HG03342 (cell line): ENCODE measurements around the gene CCT6A.
A peak's percentile ranks its signal among the peaks of the same experiment; 100 is the strongest.
"Not testable (repeated sequence)": the region's sequence is repeated elsewhere in the genome, so short reads cannot be mapped to it uniquely, and the experiment has no call there.

Experiments used
- ATAC-seq: cut with Tn5 transposase; IDR thresholded peaks from one replicate; pipeline ENCODE4 v1.9.1; 2021; ENCODE audit warnings: mild to moderate bottlenecking, moderate library complexity; ENCODE audit not compliant: unreplicated experiment

CCT6A gene, protein sequence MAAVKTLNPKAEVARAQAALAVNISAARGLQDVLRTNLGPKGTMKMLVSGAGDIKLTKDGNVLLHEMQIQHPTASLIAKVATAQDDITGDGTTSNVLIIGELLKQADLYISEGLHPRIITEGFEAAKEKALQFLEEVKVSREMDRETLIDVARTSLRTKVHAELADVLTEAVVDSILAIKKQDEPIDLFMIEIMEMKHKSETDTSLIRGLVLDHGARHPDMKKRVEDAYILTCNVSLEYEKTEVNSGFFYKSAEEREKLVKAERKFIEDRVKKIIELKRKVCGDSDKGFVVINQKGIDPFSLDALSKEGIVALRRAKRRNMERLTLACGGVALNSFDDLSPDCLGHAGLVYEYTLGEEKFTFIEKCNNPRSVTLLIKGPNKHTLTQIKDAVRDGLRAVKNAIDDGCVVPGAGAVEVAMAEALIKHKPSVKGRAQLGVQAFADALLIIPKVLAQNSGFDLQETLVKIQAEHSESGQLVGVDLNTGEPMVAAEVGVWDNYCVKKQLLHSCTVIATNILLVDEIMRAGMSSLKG

DNA sequence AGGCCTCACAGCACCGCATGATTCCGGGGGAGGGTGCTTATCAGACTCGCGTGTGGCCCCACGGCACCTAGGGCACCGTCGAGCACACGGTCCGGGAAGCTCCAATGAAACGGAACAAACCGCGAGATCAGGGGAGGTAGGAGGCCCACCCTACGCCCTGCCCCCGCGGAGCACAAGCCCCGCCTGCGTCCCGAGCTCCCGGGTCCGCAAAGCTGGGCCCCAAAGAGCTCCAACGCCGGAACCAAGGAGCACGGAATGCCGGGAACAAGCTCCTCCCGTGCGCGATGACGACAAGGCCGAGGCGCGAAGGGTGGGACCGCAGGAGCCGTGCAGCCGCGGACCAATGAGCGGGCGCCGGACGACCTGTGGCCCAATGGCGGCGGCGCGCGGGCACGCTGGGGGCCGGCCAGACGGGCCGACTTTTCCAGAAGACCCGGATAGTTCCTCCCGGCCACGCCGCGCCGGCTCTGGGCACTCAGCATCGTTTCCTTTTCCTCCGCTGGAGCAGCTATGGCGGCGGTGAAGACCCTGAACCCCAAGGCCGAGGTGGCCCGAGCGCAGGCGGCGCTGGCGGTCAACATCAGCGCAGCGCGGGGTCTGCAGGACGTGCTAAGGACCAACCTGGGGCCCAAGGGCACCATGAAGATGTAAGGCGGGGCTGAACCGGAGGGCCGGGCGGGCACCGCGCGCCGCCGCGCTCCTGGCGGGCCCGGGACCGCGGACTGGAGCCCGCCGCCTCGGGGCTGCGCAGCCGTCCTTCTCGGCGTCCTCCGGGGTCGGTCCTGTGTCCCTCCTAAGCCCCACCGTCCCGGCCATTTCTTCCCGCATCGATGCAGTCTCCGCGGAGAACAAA lies at the start of gene CCT6A, which contains the start of gene PSPH:
TSS of gene CCT6A (plus strand) at position 427 of the 853 bp plus-strand sequence. CDS start at position 511, 84 bp downstream.
TSS of gene PSPH (minus strand) at position 106 of the 853 bp plus-strand sequence. CDS start 30,232 bp downstream, outside the sequence.
- peak; percentile 94 for ATAC-seq

DNA sequence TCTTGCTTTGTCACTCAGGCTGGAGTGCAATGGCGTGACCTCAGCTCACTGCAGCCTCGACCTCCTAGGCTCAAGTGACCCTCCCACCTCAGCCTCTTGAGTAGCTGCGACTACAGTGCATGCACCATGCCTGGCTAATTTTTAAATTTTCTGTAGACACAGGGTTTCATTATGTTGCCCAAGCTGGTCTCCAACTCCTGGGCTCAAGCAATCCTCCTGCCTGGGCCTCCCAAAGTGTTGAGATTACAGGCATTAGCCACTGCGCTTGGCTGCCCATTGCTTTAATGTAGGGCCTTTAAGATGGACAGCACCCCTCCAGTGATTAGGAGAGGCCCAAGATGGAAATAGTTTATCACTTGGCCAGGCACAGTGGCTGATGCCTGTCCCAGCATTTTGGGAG lies 47.8 kb upstream of the CCT6A start:
- no peak for ATAC-seq

DNA sequence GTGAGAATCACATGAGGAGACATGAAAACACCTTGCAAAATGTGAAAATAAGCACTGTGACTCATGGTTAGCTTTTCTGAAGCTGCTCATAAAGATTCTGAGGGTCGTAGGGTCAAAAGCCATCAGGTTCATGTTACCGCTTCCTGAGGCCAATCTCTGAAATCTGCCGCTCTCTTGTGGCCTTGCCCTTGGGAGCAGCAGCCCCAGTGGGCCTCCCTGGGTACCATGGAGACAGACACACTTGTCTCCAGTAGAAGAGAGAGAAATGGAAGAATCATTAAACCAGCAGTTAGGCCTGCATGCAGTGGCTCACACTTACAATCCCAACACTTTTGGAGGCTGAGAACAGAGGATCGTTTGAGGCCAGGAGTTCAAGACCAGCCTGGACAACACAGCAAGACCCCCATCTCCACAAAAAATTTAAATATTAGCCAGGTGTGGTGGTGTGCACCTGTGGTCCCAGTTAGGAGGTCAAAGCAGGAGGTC lies 44.4 kb upstream of the CCT6A start:
- ATAC-seq = no peak

DNA sequence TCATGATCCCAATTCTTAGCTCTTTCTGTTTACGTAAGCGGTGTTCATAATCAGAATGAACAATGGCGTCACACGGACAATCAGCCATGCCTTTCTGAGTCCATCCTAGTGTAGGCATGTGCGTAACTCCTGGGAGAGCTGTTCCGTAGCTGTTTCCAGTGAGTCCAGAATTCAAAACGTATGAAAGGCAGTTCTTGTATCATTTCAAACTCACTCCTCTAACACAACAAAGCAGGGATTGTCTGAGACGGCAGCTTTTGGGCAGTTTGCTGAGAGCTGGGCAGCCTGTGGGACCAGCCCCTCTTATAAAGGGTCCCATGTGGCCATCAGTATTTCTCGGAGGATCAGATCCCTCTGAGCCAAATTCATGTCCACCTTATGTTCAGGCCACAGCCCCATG lies 43.7 kb upstream of the CCT6A start:
- no peak for ATAC-seq

DNA sequence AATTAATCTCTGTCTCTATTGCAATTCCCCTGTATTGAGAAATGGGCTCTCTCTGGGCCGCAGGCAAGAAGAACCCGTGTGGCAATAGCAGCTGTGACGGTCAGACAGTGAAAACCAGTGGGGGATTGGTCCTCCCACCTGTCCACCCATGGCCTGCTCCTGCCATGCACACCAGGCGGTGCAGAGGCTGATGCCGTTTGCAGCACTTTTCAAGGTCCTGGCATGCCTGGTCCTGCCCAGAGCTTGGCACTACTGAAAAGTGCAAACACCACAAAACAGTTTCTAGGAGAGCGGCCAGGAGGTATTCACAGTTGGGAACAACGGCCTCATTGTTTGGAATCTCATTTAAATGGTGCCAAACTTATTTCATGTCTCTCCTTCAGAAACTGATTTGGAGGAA lies 41.9 kb upstream of the CCT6A start:
- no peak for ATAC-seq

DNA sequence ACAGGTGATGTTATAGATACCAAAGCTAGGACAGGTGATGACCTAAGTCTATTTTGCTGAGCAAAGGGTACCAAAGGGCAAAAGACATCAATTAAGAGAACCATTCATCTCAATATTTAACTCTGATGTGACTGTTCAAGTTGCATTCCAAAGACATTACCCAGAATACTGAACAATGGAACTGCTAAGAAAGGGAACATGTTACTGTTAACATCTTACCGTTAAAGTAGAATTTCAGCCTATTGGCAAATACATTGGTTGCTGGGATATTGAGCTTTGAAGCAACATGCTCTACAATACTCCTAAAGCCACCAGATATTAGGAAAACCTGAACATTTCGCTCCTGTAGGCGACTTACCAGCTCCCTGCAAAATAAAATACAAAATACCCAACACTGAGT lies 34.5 kb upstream of the CCT6A start:
- ATAC-seq = not testable (repeated sequence)

DNA sequence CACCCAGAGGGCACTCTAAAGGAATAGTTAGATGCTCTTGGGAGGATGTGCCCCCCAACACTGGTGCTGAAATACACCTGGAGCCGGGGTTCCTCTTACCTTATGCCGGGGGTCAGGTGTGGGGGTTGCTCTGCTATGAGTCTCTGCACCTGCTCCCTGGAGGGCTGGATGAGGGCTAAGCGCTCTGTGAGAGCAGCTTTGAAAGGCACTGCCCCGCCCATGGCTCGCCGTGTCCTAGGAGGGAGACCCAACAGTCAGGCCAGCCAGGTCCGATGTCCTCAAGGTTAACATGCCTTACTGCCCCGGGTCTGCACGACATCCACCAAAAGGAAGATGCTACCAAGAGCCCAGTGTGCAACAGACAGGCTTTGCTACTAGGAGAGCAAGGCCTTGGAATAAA lies 32.1 kb upstream of the CCT6A start:
- no peak for ATAC-seq

DNA sequence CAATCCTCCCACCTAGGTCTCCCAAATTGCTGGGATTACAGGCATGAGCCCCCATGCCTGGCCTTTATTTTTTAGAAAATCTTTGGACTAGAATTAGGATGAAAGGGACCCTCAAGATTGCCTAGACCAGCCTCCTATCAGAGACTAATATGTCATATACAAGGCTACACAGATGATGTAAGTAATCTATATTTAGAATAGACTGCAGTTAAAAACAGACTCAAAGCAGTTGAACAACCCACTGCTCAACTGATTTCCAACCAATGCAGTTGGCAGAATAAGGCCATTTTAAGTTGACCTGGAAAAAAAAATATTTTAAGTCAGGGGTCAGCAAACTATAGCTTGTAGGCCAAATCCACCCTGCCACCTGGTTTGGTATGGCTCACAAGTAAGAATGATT lies 28.1 kb upstream of the CCT6A start:
- no peak for ATAC-seq

DNA sequence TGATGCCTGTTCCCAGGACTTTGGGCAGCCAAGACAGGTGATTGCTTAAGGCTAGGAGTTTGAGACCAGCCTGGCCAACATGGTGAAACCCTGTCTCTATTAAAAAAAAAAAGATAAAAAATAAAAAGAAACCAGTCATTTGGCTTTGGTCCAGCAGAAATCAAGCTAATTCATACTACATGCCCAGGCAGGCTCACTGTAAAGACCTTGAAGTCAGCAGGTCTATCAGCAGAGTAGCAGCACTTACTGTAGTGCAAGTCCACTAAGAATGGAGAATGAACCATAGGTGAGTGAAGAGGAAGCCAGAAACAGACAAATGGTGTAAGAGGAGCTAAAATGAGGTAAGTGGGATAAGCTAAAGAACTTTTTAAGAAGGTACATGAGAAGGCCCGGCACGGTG lies 25.0 kb upstream of the CCT6A start:
- ATAC-seq = no peak

DNA sequence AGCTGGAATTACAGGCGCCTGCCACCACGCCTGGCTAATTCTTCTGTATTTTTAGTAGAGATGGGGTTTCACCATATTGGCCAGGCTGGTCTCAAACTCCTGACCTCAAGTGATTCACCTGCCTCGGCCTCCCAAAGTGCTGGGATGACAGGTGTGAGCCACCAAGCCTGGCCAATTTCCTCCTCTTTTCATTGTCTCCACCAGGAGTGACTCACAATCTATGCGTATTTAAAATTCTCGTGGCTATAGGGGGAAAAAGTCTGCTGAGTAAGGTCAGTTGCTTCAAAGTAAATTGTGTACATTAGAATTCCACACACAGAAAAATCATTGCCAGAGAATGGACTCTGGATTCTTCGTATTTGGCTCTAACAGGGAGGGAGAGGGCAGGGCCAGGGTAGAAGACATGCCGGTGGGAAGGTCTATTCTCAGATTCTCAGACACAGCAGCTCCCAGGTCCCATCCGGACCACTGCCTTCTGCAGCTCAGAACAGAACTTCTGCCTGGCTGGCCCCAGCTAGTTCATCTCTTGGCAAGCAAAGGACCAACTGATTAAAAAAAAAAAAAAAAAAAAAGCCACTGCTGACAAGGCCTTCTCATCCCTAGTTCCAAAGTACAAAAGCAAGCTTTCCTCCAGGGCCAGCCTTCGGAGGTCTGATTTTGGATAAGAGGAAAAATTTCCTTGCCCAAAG lies 22.5 kb upstream of the CCT6A start:
- no peak for ATAC-seq

DNA sequence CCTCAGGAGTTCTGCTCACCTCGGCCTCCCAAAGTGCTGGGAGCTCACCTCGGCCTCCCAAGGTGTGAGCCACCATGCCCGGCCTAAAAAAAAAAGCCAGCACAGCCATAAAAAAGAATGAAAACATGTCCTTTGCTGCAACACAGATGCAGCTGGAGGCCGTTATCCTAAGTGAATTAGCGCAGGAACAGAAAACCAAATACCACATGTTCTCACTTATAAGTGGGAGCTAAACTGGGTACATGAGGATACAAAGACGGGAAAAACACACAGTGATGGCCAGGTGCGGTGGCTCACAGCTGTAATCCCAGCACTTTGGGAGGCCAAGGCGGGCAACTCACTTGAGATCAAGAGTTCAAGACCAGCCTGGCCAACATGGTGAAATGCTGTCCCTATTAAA lies 21.2 kb upstream of the CCT6A start:
- no peak for ATAC-seq

DNA sequence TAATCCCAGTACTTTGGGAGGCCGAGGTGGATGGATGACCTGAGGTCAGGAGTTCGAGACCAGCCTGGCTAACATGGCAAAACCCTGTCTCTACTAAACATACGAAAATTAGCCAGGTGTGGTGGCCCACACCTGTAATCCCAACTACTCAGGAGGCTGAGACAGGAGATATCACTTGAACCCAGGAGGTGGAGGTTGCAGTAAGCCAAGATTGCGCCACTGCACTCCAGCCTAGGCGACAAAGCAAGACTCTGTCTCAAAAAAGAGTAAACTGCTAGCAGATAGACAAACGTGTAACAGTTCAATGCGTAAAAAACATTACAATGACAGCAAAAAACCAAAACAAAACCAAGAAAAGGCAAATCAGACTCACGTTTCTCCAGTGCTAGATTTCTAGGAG lies 20.0 kb upstream of the CCT6A start:
- ATAC-seq = not testable (repeated sequence)

DNA sequence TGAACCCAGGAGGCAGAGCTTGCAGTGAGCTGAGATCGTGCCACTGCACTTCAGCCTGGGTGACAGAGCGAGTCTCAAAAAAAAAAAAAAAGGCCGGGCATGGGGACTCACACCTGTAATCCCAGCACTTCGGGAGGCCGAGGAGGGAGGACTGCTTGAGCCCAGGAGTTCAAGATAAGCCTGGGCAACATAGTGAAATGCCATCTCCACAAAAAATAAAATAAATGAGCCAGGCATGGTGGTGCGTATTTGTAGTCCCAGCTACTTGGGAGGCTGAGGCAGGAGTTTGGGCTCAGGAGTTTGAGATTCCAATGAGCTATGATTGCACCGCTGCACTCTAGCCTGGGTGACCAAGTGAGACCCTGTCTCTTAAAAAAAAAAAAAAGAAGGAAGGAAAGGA lies 19.0 kb upstream of the CCT6A start:
- not testable (repeated sequence) for ATAC-seq

DNA sequence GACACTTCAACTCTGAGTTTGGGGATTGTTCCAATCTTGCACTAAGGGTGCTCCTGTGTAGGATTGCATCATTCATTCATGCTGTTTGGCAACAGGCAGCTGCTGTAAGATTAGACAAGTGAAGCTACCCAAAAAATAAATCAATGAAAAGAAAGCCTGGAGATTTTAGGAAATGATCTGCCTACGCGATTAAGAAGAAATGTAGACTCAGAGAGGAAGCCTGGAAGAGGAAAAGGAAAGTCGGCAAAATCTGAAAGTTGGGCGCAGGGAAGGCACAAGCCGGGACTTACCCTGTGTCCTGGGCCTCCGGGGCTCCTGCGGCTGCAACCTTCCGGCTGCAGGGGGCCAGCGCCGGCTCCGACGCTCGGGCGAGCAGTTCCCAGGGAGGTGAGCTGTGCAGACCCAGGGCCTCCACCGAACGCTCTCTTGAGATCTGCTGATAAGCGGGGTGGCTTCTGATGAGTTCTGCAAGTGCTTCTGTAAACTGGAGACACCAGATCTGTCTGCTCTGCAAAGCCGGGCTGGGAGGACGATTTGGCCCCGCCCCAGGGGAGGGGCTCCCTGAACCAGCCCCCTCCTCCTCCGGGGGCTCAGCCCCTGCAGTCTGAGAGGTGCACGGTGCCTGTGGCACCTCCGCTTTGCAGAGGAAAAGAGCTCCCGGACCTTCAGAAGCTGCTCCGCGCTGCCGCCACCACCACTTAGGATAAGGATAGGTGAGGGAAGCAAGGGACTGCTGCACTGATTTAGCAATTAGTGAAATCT lies 17.7 kb upstream of the CCT6A start:
- peak; percentile 94 for ATAC-seq

DNA sequence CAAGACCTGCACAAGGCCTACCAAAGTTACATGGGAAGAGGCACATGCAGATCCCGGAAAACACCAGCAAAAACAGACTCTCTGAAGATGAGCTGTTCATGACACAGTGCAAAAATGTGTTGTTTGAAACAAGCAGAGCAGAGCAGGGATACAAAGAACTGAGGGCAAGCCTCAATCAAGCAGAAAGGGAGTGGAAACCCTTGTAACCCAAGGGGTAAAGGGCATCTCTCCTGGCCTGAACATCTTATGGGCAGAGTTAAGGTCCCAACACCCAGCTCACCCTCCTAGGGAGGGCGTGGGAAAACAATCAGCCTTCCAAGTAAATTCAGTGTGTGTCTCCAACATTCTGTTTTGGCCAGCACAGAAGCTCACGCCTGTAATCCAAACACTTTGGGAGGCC lies 10.8 kb upstream of the CCT6A start:
- no peak for ATAC-seq

DNA sequence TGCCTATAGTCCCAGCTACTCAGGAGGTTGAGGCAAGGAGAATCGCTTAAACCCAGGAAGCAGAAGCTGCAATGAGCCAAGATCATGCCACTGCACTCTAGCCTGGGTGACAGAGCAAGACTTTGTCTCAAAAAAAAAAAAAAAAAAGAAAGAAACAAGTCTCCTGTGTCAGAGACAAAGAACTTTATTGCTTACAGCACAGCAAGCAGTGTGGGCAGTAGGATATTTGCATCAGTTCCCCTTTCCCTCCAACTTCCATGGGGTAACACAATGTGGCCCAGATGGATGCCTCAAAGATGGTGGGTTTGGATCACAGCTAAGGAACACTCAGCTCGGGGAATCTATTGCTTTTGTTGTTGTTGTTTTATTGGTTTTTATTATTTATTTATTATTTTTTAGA lies 5.8 kb upstream of the CCT6A start:
- ATAC-seq = not testable (repeated sequence)

DNA sequence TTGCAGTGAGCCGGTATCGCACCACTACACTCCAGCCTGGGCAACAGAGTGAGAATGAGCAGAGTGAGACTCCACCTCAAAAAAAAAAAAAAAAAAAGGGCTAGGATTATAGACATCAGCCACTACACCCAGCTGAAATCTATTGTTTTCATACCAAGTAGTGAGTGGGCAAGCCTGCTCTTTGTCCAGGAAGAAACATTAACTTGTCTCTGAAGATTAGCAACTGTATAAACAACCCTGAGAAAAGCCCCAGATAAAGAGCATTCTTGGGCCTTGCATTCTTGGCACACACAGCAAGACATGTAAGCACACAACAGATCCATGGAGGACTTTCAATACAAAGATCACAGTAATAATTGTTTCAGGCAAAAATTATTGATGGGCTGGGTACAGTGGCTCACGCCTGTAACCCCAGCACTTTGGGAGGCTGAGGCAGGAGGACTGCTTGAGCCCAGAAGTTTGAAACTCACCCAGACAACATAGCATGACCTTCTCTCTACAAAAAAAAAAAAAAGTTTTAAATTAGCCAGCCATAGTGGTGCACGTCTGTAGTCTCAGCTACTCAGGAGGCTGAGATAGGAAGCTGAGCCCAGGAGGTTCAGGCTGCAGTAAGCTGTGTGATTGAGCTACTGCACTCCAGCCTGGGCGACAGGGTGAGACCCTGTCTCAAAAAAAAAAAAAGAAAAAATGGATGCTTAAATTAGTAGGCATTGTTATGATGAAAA lies 4.7 kb upstream of the CCT6A start:
- no peak for ATAC-seq

DNA sequence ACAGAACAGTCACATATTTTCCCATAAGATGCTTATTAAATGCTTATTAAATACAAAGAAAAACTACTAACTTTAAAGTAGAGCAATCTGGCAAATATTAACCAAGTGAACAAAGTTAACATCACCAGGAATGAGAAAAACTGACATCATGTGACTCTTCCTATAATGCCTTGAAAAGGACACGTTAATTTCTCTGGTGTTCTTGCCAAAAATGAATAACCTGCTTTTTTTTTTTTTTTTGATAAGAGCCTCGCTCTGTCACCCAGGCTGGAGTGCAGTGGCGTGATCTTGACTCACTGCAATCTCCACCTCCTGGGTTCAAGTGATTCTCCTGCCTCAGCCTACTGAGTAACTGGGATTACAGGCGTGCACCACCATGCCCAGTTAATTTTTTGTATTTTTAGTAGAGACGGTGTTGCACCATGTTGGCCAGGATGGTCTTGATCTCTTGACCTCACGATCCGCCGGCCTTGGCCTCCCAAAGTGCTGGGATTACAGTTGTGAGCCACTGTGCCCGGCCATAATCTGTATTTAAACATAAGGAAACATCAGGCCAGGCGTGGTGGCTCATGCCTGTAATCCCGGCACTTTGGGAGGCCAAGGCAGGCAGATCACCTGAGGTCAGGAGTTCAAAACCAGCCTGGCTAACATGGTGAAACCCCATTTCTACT lies 4.0 kb upstream of the CCT6A start:
- ATAC-seq = not testable (repeated sequence)

DNA sequence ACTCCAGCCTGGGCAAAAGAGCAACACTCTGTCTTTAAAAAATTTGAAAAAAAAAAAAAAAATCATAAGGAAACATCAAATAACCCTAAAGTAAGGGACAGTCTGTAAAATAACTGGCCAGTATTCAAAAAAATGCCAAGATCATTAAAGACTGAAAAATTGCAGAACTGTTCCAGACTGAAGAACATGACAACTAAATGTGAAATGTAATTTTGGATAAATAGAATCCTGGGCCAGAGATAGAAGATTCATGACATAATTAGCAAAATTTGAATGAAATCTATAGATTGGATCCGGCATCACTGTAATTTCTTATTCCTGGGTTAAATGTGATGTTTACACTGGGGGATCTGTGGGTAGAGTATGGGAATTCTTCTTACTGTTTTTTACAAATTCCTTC lies 3.3 kb upstream of the CCT6A start:
- ATAC-seq = no peak
